IgD-negative memory B cell (primary cell): ENCODE measurements around the gene SND1. TPM values are rescaled to one million over a fixed set of nuclear protein-coding genes. Genes with fewer than 3 reads are reported as not detected.

ENCODE experiments used
- H3K27ac Mint-ChIP-seq, 3 donors: one replicate each; pipeline ENCODE4 v1.8.0; 2020 to 2022; ENCODE audit warnings: mild to moderate bottlenecking in 3 of 3, mixed read lengths in 3 of 3, moderate library complexity in 1 of 3
- H3K27me3 Mint-ChIP-seq: one replicate; pipeline ENCODE4 v1.8.0; 2021; ENCODE audit warnings: mixed read lengths
- H3K36me3 Mint-ChIP-seq: one replicate; pipeline ENCODE4 v1.8.0; 2020; ENCODE audit warnings: mild to moderate bottlenecking, mixed read lengths
- H3K4me1 Mint-ChIP-seq, 3 donors: one replicate each; pipeline ENCODE4 v1.8.0; 2020 to 2022; ENCODE audit warnings: mixed read lengths in 3 of 3, mild to moderate bottlenecking in 1 of 3
- H3K4me3 Mint-ChIP-seq, 4 donors: one replicate each; pipeline ENCODE4 v1.8.0; 2020 to 2022; ENCODE audit warnings: mild to moderate bottlenecking in 4 of 4, mixed read lengths in 4 of 4, moderate library complexity in 3 of 4
- H3K9me3 Mint-ChIP-seq, 3 donors: one replicate each; pipeline ENCODE4 v1.8.0; 2020 to 2021; ENCODE audit warnings: mixed read lengths in 3 of 3, mild to moderate bottlenecking in 1 of 3
- polyA plus RNA-seq: library from polyadenylated mRNA; unstranded; fragments of 300-500 nt; fragmentation: Illumina TruSeq; gene quantifications from one replicate; pipeline ENCODE4 v1.2.3, GENCODE V29; 2021

The SND1 gene
- polyA plus RNA-seq, 1 donor from 2014 or later: 138 TPM

DNA sequence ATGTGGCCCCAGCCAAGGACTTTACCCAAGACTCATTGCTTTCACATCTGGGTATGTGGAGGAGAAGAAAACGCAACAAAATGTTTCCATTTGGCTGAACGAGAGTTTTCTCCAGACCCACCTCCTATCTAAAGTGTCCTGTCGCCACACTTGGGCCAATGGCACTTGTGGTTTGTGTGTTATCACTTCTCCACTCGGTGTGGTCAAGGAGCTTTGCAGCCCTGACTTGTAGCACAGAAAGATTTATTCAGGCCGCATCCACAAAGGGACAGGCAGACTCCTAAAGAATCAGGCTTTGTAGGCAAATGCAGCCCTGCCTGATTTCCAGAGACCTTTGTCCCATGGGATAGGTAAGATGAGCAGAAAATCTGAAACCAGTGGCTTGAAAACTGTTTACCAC, 392.1 kb downstream of the SND1 start:
- no peaks in the 10 kb centered on the region for H3K27me3 Mint-ChIP-seq
- peak overlapping the region in 1 of 4 donors; percentile 60 for H3K4me3 Mint-ChIP-seq
- peaks cover 14 to 27% (median 20%) of the 10 kb centered on the region in 3 donors for H3K4me1 Mint-ChIP-seq
- no peak overlapping the region for H3K27ac Mint-ChIP-seq
- no peaks in the 10 kb centered on the region for H3K9me3 Mint-ChIP-seq
- H3K36me3 Mint-ChIP-seq: peaks cover 3% of the 10 kb centered on the region

DNA sequence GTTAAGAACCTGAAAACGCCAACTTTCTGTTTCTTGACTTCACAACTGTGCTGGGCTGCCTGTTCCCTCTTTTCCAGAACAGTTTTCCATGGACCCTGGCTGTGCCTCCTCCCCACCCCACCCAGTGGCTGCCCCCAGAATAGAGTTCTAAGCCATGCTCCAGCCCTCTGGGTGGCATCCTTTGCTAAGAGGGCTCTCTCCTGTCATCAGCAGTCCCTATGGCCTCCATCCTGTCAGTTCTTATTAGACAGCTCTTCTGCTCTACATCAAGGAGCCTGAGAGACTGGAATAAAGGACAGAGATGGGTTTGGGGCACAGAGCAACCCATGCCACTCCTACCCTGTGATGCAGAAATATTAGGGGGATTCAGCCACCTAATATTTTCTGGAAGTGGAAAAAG, 393.2 kb downstream of the SND1 start:
- Mint-ChIP-seq H3K9me3 (no peaks in the 10 kb centered on the region), H3K27me3 (no peaks in the 10 kb centered on the region), H3K4me1 (peaks cover 13 to 32% (median 22%) of the 10 kb centered on the region in 3 donors), H3K4me3 (no peak overlapping the region), H3K36me3 (peaks cover 3% of the 10 kb centered on the region), H3K27ac (no peak overlapping the region)

DNA sequence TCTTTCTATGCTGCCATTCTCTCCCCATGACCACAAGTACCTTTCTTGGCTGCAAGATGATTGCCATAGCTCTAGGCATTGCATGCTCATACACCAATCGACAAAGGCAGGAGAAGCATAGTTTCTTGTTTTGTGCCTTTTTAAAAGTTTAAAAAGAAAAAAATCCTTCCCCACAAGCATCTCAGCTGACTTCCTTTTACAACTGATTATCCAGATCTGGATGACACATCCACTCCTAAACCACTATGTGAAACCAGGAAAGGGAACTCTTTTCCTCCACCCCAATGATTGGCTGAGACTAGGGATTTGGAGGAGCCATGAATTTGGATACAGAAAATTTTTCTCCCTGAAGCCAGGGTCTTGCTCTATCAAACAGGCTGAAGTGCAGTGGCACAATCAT, 393.8 kb downstream of the SND1 start:
- Mint-ChIP-seq H3K36me3 (peaks cover 3% of the 10 kb centered on the region), H3K27ac (no peak overlapping the region), H3K27me3 (no peaks in the 10 kb centered on the region), H3K9me3 (no peaks in the 10 kb centered on the region), H3K4me3 (no peak overlapping the region), H3K4me1 (peaks cover 15 to 38% (median 23%) of the 10 kb centered on the region in 3 donors)

DNA sequence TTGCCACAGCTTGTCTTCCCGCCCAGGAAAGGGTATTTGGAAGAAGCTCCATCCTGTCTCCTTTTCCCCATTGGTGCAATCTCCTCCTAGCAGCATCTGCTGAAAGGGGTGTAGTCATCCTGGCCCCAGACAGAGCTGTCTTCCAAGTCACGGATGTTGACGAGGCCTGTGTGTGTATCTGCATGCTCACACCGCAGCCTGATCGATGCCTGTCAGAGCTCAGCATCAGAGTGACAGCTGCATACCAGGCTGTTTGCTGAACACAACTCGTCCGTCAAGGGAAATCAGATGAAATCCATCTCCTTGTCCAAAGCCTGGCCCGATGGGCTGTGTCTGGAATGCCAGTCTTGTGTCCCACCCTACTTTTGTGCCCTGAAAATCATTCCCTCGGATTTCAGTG, 400.4 kb downstream of the SND1 start:
- H3K4me1 Mint-ChIP-seq: peaks cover 10 to 32% (median 31%) of the 10 kb centered on the region in 3 donors
- H3K9me3 Mint-ChIP-seq: no peaks in the 10 kb centered on the region
- H3K27ac Mint-ChIP-seq: no peak overlapping the region
- H3K27me3 Mint-ChIP-seq: no peaks in the 10 kb centered on the region
- H3K4me3 Mint-ChIP-seq: no peak overlapping the region
- H3K36me3 Mint-ChIP-seq: peaks cover 2% of the 10 kb centered on the region

DNA sequence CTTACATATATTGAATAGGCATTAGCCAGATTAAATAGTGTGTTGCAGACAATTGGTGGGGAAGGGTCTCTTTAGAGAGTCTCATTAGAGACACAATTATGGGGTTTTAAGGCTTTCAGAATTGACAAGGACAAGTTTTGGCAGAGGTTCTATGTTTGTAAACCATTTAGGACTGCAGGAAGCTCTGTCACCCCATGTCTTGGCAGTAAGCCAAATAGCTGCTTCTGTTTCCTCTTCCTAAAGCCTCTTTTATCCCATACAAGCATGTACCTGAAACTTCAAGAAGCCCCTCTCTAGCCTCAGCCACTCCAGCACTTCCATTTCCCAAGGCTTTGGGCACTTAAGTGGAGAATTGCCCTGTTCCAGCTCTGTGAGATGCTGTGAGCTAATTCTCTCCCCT, 401.0 kb downstream of the SND1 start:
- H3K27me3 Mint-ChIP-seq: no peaks in the 10 kb centered on the region
- no peaks in the 10 kb centered on the region for H3K9me3 Mint-ChIP-seq
- no peak overlapping the region for H3K4me3 Mint-ChIP-seq
- H3K36me3 Mint-ChIP-seq: peaks cover 2% of the 10 kb centered on the region
- H3K27ac Mint-ChIP-seq: no peak overlapping the region
- H3K4me1 Mint-ChIP-seq: peaks cover 10 to 34% (median 32%) of the 10 kb centered on the region in 3 donors

DNA sequence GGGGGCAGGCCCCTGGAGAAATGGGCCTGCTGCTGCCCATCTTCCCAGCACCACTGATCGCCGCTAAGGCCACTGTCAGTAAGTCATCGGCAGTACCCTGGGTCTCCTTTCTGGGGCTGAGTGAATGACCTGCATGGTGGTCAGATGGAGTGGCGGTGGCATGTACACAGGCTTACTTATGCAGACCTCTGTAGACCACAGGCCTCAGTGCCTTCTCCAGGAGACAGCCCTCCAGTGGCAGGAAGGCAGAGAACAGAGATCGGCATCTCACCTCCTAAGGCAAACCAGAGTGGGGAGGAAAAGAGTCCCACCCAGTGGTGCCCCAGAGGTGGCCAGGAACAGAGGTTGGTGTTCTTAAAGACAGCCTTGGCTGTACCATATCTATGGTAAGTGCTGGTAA, 402.0 kb downstream of the SND1 start:
- H3K27me3 Mint-ChIP-seq: no peaks in the 10 kb centered on the region
- no peak overlapping the region for H3K4me3 Mint-ChIP-seq
- peaks cover 2% of the 10 kb centered on the region for H3K36me3 Mint-ChIP-seq
- peaks cover 16 to 37% (median 37%) of the 10 kb centered on the region in 3 donors for H3K4me1 Mint-ChIP-seq
- no peaks in the 10 kb centered on the region for H3K9me3 Mint-ChIP-seq
- H3K27ac Mint-ChIP-seq: peak overlapping the region in 1 of 3 donors; percentile 14

DNA sequence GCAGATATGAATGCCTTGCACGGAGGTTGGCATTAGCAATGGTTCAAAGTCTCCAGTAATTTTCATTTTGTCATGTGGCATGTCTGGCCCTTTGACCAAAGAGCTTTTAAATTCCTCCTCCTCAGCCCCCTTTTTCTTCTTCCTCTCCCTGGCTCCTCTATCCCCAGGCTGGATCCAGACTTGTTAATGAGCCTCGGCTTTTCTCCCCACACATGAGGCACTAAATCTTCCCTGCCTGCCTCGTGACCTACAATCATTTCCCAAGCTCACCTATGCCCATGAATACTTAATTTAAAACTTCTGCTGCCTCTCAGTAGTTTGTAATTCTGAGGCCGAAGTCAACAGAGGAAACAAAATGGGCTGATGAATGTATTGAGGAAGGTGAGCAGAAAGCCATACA, 402.5 kb downstream of the SND1 start:
- Mint-ChIP-seq H3K27ac (peak overlapping the region in 1 of 3 donors; percentile 14), H3K4me3 (no peak overlapping the region), H3K36me3 (peaks cover 2% of the 10 kb centered on the region), H3K9me3 (no peaks in the 10 kb centered on the region), H3K4me1 (peaks cover 18 to 40% (median 38%) of the 10 kb centered on the region in 3 donors), H3K27me3 (no peaks in the 10 kb centered on the region)

DNA sequence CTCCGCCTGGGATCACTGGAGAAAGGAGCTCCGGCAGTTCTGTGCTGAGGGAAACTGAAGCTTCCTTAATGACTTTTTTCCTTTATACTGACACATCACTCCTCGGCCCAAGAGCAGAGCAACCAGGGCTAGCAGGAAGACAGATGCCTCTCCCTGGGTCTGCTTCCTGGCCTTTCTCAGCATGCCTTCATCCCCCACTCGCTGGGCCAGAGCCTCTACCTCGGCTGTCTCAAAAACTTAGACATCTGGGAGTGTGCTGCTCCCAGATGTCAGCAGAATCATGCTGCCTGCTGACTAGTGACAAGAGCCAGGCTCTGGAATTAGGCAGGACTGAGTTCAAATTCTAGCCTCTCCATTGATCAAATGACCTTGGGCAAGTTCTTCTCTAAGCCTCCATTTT, 403.6 kb downstream of the SND1 start:
- Mint-ChIP-seq H3K27ac (no peak overlapping the region), H3K9me3 (no peaks in the 10 kb centered on the region), H3K4me1 (peaks cover 16 to 39% (median 30%) of the 10 kb centered on the region in 3 donors), H3K27me3 (no peaks in the 10 kb centered on the region), H3K36me3 (peaks cover 2% of the 10 kb centered on the region), H3K4me3 (no peak overlapping the region)

DNA sequence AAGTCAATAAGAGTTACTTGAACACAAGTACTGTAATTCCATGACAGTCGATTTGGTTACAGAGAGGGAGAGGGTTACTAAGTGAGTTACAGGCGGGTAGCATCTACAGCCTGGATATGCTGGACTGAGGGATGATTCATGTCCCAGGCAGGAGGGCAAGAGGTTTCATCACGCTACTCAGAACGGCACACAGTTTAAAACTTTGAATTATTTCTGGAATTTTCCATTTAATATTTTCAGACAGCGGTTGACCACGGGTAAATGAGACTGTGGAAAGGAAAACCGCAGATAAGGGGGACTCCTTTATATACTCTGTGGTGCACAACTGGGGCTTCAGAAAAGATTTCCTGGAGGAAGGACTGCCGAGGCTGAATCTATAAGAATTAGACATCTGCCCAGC, 404.9 kb downstream of the SND1 start:
- H3K4me1 Mint-ChIP-seq: peaks cover 9 to 34% (median 17%) of the 10 kb centered on the region in 3 donors
- no peak overlapping the region for H3K27ac Mint-ChIP-seq
- H3K27me3 Mint-ChIP-seq: no peaks in the 10 kb centered on the region
- peaks cover 2% of the 10 kb centered on the region for H3K36me3 Mint-ChIP-seq
- H3K9me3 Mint-ChIP-seq: no peaks in the 10 kb centered on the region
- H3K4me3 Mint-ChIP-seq: peak overlapping the region in 1 of 4 donors; percentile 21

DNA sequence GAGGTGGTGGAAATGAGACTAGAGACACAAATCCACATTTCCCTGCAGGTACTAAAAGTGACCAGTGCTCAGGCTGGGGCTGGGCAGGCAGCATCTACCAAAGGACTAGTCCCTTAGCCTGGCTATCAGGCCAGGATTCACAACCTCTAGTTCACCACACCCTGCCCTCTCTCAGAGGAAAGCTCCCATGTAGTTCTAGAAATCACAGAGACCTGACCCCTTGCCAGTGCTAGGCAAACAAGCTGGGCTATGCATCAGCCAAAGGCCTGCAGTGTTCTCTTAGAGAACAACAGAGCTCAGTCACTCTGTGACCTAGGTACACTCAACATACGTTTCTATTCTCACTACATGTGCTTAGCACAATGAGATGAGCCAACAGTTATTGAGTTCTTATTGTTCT, 405.9 kb downstream of the SND1 start:
- no peak overlapping the region for H3K27ac Mint-ChIP-seq
- peaks cover 9 to 27% (median 13%) of the 10 kb centered on the region in 3 donors for H3K4me1 Mint-ChIP-seq
- no peaks in the 10 kb centered on the region for H3K9me3 Mint-ChIP-seq
- H3K27me3 Mint-ChIP-seq: no peaks in the 10 kb centered on the region
- H3K4me3 Mint-ChIP-seq: no peak overlapping the region
- peaks cover 2% of the 10 kb centered on the region for H3K36me3 Mint-ChIP-seq

DNA sequence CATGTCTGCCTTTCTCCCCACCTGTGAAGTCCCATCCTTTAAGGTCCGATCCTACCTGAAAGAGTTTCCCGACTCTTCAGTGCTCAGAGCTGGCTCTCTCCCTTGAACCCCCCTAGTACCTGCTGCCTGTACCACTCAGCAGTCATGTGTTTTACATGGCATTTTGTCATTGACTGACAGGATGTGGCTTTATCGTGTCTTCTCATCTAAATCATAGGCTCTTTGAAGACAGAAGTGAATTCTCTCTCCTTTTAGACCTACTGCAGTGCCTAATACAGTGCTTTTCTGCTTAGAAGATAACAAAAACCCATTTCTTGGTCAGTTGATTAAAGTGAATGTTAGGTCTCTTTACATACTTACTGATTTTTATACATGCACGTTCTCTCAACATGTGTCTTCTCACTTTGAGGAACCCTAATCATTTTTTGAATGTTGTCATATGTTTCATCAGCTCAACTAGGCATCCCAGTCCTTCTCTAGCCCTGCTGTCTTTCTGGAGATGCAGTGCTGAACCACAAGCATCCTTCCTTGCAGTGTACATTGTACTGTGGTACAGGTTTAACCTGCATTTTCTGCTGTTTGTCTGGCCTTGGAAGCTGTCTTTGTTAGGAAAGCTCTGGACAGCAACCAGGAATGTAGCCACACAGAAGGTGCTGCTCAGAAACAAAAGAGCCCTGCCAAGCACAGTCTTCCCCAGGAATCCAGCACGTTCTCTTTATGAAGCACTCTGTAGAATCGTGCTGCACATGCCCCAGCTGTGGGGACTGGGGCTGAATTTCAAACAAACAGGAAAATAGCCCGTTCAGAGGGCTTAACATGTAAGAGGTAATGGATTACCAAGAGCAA, 407.4 kb downstream of the SND1 start:
- Mint-ChIP-seq H3K27ac (peak overlapping the region in 2 of 3 donors; percentile 1 to 74), H3K27me3 (no peaks in the 10 kb centered on the region), H3K4me3 (no peak overlapping the region), H3K4me1 (peaks cover 9 to 25% (median 9%) of the 10 kb centered on the region in 3 donors), H3K9me3 (no peaks in the 10 kb centered on the region), H3K36me3 (peaks cover 2% of the 10 kb centered on the region)

DNA sequence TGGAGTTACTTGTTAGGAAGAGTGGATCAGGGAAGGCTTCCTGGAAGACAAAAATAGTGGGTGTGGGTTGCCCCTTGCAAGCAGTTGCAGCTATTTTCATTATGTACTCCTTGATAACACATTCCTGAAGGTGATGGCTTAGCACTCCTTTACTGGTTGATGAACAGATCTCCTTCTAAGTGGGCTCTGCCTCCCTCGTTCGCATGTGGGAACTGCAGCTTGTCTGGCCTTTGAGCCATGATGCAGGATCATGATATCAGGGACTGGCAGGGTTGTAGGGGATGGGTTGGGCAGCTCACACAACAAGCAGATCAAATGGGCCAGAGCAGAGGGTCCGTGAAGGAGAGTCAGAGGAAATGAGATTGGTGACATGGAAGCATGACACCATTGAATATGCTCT, 408.0 kb downstream of the SND1 start:
- peak overlapping the region in 1 of 3 donors; percentile 74 for H3K27ac Mint-ChIP-seq
- H3K36me3 Mint-ChIP-seq: peaks cover 2% of the 10 kb centered on the region
- H3K4me3 Mint-ChIP-seq: no peak overlapping the region
- H3K4me1 Mint-ChIP-seq: peaks cover 9 to 27% (median 9%) of the 10 kb centered on the region in 3 donors
- H3K27me3 Mint-ChIP-seq: no peaks in the 10 kb centered on the region
- no peaks in the 10 kb centered on the region for H3K9me3 Mint-ChIP-seq

DNA sequence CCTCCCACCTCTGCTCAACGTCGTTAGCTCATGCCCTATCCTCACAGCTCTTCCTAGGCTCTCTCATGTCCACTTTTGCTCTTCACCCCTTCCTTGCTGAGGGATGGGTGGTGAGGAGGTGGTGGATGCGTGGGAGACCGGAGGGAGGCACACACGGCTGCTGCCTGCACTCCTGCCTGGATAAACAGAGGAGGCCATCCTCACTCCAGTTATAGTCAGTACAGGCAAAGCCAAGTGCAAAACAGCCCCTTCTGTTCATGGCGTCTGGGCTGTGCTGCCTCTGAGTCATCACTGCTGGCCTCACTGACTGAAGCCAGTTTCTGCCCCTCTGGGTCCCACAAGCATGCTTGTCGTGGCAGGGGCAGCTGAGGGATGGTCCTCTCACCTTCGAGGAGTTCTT, 411.1 kb downstream of the SND1 start:
- no peaks in the 10 kb centered on the region for H3K9me3 Mint-ChIP-seq
- no peak overlapping the region for H3K27ac Mint-ChIP-seq
- H3K27me3 Mint-ChIP-seq: no peaks in the 10 kb centered on the region
- peaks cover 3% of the 10 kb centered on the region for H3K36me3 Mint-ChIP-seq
- peaks cover 9 to 16% (median 9%) of the 10 kb centered on the region in 3 donors for H3K4me1 Mint-ChIP-seq
- H3K4me3 Mint-ChIP-seq: no peak overlapping the region

DNA sequence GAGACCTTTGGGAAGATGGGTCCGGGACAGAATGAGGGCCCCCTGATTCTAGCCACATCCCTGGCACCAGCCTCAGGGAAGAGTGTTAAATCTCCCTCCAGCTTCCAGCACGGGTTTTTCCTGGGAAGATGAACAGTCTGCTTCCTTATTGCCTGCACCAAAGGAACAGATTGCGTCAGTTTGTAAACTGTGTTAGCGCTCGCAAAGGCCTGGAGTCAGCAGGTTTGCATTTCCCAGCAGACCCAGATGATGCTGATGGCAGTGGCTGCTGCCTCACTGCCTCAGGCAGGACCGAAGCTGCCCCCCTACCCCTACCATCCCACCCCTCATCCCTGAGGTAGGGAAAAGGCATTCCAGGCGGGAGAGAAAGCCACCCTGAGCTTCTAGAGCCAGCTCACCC, 413.9 kb downstream of the SND1 start:
- Mint-ChIP-seq H3K4me3 (no peak overlapping the region), H3K27me3 (no peaks in the 10 kb centered on the region), H3K4me1 (peaks cover 0 to 6% (median 5%) of the 10 kb centered on the region in 3 donors), H3K27ac (no peak overlapping the region), H3K36me3 (peaks cover 3% of the 10 kb centered on the region), H3K9me3 (no peaks in the 10 kb centered on the region)

DNA sequence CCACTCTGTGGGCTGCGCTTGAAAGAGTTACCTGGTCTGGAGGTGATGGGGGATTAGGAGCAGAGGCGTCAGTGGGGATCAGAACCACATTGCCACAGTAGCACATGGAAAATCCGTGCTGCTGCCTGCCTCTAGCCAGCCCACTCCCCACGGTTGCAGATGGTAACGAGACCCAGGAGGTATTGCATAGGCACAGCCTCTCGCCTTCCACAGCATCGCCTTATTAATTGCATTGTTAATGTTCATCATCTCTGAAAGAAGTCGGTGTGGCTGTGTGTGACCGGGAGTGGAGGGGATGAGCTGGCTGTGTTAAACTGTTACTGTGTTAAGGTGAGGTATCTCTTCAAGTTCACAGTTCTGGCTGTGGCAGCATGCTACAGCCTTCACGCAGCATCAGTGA, 414.4 kb downstream of the SND1 start:
- Mint-ChIP-seq H3K4me3 (no peak overlapping the region), H3K27ac (no peak overlapping the region), H3K36me3 (peaks cover 3% of the 10 kb centered on the region), H3K27me3 (no peaks in the 10 kb centered on the region), H3K4me1 (peaks cover 0 to 7% (median 5%) of the 10 kb centered on the region in 3 donors), H3K9me3 (no peaks in the 10 kb centered on the region)

DNA sequence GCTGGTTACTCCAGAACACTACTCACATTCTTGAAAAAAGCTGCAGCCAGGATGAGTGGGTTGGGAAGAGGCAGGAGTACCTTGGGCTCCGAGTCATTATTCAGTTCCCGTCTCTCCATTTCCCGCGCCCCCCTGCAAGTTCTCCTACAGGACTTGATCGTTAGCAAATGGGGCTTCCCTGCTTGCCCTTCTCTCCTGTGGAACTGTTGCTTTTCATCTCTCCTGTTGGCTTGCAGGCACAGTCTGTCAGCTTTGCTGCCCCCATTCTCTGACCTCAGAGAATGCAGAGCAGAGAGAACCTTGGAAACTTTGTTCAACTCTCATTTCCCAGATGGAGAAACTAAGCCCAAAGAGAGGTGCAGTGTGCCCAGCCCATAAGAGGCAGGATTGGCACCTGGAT, 414.9 kb downstream of the SND1 start:
- Mint-ChIP-seq H3K36me3 (peaks cover 3% of the 10 kb centered on the region), H3K4me3 (no peak overlapping the region), H3K27ac (no peak overlapping the region), H3K4me1 (peaks cover 0 to 8% (median 5%) of the 10 kb centered on the region in 3 donors), H3K9me3 (no peaks in the 10 kb centered on the region), H3K27me3 (no peaks in the 10 kb centered on the region)
